ENCODE measurements around the gene ADRM1. TPM values are rescaled to one million over a fixed set of nuclear protein-coding genes. Genes with fewer than 3 reads are reported as not detected.

Gene ADRM1
- total and polyA plus RNA-seq, 2 experiments from 2014 or later = 206 to 243 TPM

DNA sequence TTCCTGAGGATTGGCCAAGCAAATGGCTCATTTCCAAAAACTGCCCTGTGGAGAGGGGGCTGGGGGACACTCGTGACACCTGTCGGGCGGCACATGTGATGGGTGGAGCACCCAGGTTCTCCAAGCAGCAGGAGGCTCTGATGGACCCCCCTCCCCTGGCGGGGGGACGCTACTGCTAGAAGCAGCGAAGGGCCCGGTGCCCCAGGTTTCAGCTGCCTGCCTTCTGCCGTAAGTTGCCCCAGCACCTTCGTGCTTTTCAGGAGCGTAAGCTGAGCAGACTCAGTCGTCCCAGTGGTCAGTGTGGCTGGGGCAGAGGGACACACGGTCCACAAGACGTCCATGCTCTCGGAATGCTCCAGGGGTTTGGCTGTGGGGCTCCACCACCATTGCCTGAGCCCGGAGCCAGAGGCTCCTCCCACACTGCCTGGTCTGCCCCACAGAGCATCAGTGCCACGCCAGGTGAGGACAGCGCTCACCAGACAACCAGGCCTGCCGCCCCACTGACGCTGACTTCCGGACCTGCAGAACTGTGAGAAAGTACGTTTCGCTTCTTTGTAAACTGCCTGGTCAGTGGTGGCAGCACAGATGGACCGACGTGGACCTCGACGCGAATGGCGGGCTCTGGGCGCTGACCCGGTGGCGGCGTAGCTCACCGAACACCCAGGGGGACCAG, 4.1 kb upstream of the ADRM1 start:
- Mint-ChIP-seq H3K27me3 (ENCODE audit: insufficient read depth, low read depth, poor library complexity) (peaks cover 13% of the 10 kb centered on the region), H3K4me3 (no peak overlapping the region; the same call in 2 of the 3 replicates), H3K4me1 (peaks cover 8% of the 10 kb centered on the region; the same call in 1 of the 3 replicates), H3K27ac (no peak overlapping the region), H3K9me3 (no peaks in the 10 kb centered on the region; the same call in 2 of the 3 replicates), H3K36me3 (ENCODE audit: low read depth) (peaks cover 24% of the 10 kb centered on the region)
- ATAC-seq (no peak), DNase-seq (ENCODE audit: low spot score) (no peak)
- H3K36me3 ChIP-seq (ENCODE audit: insufficient read depth) = no peaks in the 10 kb centered on the region
- no peaks in the 10 kb centered on the region for H3K9me2 ChIP-seq (ENCODE audit: insufficient read depth)
- no peak overlapping the region for H3K4me3 ChIP-seq
- 0 out of 2 replicates have a peak, but pooled peaks cover under 1% of the 10 kb centered on the region for H3K4me1 ChIP-seq (ENCODE audit: insufficient read depth)
- H3K4me2 ChIP-seq = no peak overlapping the region
- H3K27ac ChIP-seq (ENCODE audit: low read depth) = no peak overlapping the region
- no peak for TF ChIP-seq ZNF114 (CRISPR knock-in tag; IDR thresholded peaks at IDR 0.05)
- no peak for TF ChIP-seq EZH2phosphoT487 (IDR thresholded peaks at IDR 0.05; ENCODE audit: unreplicated experiment)
- TF ChIP-seq JUNB (IDR thresholded peaks at IDR 0.05; ENCODE audit: unreplicated experiment) = no peak
- TF ChIP-seq, protein P1, sequence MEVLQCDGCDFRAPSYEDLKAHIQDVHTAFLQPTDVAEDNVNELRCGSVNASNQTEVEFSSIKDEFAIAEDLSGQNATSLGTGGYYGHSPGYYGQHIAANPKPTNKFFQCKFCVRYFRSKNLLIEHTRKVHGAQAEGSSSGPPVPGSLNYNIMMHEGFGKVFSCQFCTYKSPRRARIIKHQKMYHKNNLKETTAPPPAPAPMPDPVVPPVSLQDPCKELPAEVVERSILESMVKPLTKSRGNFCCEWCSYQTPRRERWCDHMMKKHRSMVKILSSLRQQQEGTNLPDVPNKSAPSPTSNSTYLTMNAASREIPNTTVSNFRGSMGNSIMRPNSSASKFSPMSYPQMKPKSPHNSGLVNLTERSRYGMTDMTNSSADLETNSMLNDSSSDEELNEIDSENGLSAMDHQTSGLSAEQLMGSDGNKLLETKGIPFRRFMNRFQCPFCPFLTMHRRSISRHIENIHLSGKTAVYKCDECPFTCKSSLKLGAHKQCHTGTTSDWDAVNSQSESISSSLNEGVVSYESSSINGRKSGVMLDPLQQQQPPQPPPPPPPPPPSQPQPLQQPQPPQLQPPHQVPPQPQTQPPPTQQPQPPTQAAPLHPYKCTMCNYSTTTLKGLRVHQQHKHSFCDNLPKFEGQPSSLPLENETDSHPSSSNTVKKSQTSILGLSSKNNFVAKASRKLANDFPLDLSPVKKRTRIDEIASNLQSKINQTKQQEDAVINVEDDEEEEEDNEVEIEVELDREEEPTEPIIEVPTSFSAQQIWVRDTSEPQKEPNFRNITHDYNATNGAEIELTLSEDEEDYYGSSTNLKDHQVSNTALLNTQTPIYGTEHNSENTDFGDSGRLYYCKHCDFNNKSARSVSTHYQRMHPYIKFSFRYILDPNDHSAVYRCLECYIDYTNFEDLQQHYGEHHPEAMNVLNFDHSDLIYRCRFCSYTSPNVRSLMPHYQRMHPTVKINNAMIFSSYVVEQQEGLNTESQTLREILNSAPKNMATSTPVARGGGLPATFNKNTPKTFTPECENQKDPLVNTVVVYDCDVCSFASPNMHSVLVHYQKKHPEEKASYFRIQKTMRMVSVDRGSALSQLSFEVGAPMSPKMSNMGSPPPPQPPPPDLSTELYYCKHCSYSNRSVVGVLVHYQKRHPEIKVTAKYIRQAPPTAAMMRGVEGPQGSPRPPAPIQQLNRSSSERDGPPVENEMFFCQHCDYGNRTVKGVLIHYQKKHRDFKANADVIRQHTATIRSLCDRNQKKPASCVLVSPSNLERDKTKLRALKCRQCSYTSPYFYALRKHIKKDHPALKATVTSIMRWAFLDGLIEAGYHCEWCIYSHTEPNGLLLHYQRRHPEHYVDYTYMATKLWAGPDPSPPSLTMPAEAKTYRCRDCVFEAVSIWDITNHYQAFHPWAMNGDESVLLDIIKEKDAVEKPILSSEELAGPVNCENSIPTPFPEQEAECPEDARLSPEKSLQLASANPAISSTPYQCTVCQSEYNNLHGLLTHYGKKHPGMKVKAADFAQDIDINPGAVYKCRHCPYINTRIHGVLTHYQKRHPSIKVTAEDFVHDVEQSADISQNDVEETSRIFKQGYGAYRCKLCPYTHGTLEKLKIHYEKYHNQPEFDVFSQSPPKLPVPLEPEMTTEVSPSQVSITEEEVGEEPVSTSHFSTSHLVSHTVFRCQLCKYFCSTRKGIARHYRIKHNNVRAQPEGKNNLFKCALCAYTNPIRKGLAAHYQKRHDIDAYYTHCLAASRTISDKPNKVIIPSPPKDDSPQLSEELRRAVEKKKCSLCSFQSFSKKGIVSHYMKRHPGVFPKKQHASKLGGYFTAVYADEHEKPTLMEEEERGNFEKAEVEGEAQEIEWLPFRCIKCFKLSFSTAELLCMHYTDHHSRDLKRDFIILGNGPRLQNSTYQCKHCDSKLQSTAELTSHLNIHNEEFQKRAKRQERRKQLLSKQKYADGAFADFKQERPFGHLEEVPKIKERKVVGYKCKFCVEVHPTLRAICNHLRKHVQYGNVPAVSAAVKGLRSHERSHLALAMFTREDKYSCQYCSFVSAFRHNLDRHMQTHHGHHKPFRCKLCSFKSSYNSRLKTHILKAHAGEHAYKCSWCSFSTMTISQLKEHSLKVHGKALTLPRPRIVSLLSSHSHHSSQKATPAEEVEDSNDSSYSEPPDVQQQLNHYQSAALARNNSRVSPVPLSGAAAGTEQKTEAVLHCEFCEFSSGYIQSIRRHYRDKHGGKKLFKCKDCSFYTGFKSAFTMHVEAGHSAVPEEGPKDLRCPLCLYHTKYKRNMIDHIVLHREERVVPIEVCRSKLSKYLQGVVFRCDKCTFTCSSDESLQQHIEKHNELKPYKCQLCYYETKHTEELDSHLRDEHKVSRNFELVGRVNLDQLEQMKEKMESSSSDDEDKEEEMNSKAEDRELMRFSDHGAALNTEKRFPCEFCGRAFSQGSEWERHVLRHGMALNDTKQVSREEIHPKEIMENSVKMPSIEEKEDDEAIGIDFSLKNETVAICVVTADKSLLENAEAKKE (CRISPR knock-in tag; IDR thresholded peaks at IDR 0.05) = no peak
- no peak for TF ChIP-seq ZNF331 (CRISPR knock-in tag; IDR thresholded peaks at IDR 0.05; ENCODE audit: low read depth)
- no peak for TF ChIP-seq EZH2 (IDR thresholded peaks at IDR 0.05; ENCODE audit: low read depth, unreplicated experiment)
- no peak for TF ChIP-seq NANOG (IDR thresholded peaks at IDR 0.05; ENCODE audit: borderline replicate concordance)
- TF ChIP-seq ETS1 (IDR thresholded peaks at IDR 0.05) = no peak
- no peak for TF ChIP-seq CTCF (conservative IDR thresholded peaks at IDR 0.05; ENCODE audit: low read depth in 2 of 2)
- no peak for TF ChIP-seq CREB1 (CRISPR knock-in tag; IDR thresholded peaks at IDR 0.05; ENCODE audit: low read depth)
- no peak for TF ChIP-seq REST (IDR thresholded peaks at IDR 0.05; ENCODE audit: unreplicated experiment)
- TF ChIP-seq STAT1 (IDR thresholded peaks at IDR 0.05; ENCODE audit: unreplicated experiment) = no peak
- TF ChIP-seq POLR2AphosphoS5 (IDR thresholded peaks at IDR 0.05; ENCODE audit: low read depth) = no peak
- H4K20me1 ChIP-seq (replicated peaks; ENCODE audit: insufficient read depth) = peaks cover 3% of the 10 kb centered on the region; the same call in 1 of the 2 replicates
- peaks cover 5% of the 10 kb centered on the region for H3K79me2 ChIP-seq (replicated peaks; ENCODE audit: insufficient read depth)
- peaks cover 8% of the 10 kb centered on the region for H3F3A ChIP-seq (replicated peaks; ENCODE audit: low read depth)
- no peak overlapping the region for H2AFZ ChIP-seq
- no peaks in the 10 kb centered on the region for H3K27me3 ChIP-seq (ENCODE audit: insufficient read depth)

All from GM23338 (cell line).